Glomerular endothelial cell (primary cell): ENCODE data around the gene YJU2. TPM values are rescaled to one million over a fixed set of nuclear protein-coding genes. Genes with fewer than 3 reads are reported as not detected.
"Not testable (repeated sequence)": the region's sequence is repeated elsewhere in the genome, so short reads cannot be mapped to it uniquely, and the experiment has no call there.

Source experiments
- DNase-seq: peaks from one replicate; pipeline ENCODE4 v3.0.0-alpha.2; 2011; ENCODE audit warnings: low read depth, low spot score; ENCODE audit errors: extremely low read depth
- total RNA-seq: library from RNA; depleted of rRNA; stranded (reverse); fragments of >200 nt; gene quantifications from 2 replicates; pipeline ENCODE4 v1.2.3, GENCODE V29; 2015

YJU2 gene
- total RNA-seq, 1 donor from 2014 or later = 23.9 TPM

GRCh38 chr19:4267101-4267900 lies 20.4 kb downstream of the YJU2 start:
- DNase-seq = no peak

- no peak for DNase-seq
Observed at GRCh38 chr19:4267901-4268815, 21.3 kb downstream of the YJU2 start.

- DNase-seq = no peak
Observed at GRCh38 chr19:4268816-4269430, 22.0 kb downstream of the YJU2 start.

GRCh38 chr19:4272894-4273293 lies 26.0 kb downstream of the YJU2 start:
- no peak for DNase-seq

GRCh38 chr19:4274321-4274686 lies 27.4 kb downstream of the YJU2 start:
- DNase-seq = not testable (repeated sequence)

GRCh38 chr19:4277191-4277696 lies 30.4 kb downstream of the YJU2 start:
- no peak for DNase-seq

- no peak for DNase-seq
Observed at GRCh38 chr19:4278010-4278409, 31.1 kb downstream of the YJU2 start.

- no peak for DNase-seq
Observed at GRCh38 chr19:4278419-4279266, 31.8 kb downstream of the YJU2 start, which contains the start of gene SHD. Gene SHD, plus strand, starts transcription at chr19:4279266. Its CDS starts 798 bp downstream, at chr19:4280064.

- DNase-seq = no peak
Observed at GRCh38 chr19:4279267-4279529, 32.3 kb downstream of the YJU2 start.

- DNase-seq = no peak
Observed at GRCh38 chr19:4279530-4280422, 32.9 kb downstream of the YJU2 start.

GRCh38 chr19:4284176-4284958 lies 37.5 kb downstream of the YJU2 start:
- DNase-seq = no peak

- no peak for DNase-seq
Observed at GRCh38 chr19:4284974-4285373, 38.1 kb downstream of the YJU2 start.

- not testable (repeated sequence) for DNase-seq
Observed at GRCh38 chr19:4286141-4286540, 39.3 kb downstream of the YJU2 start.

- DNase-seq = no peak
Observed at GRCh38 chr19:4288091-4288777, 41.4 kb downstream of the YJU2 start.

- DNase-seq = no peak
Observed at GRCh38 chr19:4291184-4291732, 44.4 kb downstream of the YJU2 start.

- DNase-seq = no peak
Observed at GRCh38 chr19:4292515-4292914, 45.6 kb downstream of the YJU2 start.

- no peak for DNase-seq
Observed at GRCh38 chr19:4294389-4294788, 47.5 kb downstream of the YJU2 start.
